HG03025 (cell line): ENCODE results near the gene TM4SF5.

Experiments
- ATAC-seq: cut with Tn5 transposase; IDR thresholded peaks from one replicate; pipeline ENCODE4 v1.9.1; 2021; ENCODE audit warnings: mild to moderate bottlenecking, moderate library complexity; ENCODE audit not compliant: unreplicated experiment, low FRiP score

The TM4SF5 gene

GRCh38 chr17:4744999-4745969, 26.4 kb upstream of the TM4SF5 start:
- ATAC-seq: no peak

DNA sequence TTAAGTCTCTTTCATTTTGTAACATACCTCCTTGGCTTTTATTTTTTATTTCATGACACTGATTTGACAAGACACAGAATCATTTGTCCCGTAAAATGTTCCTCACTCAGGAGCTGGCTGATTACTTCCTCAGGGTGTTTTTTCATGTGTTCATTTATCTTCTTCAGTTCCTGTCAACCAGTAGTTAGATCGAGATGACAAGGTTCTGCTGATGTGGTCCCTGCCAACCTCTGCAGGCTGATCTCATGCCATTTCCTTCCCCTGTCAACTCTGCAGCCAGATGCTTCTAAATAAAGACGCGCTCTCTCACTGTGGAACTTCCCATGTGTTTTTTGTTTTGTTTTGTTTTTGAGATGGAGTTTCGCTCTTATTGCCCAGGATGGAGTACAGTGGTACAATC, 23.8 kb upstream of the TM4SF5 start:
- ATAC-seq: no peak

GRCh38 chr17:4748686-4749085, 23.0 kb upstream of the TM4SF5 start:
- no peak for ATAC-seq

- no peak for ATAC-seq
These were observed 21.1 kb upstream of the TM4SF5 start for GRCh38 chr17:4750606-4751005.

DNA sequence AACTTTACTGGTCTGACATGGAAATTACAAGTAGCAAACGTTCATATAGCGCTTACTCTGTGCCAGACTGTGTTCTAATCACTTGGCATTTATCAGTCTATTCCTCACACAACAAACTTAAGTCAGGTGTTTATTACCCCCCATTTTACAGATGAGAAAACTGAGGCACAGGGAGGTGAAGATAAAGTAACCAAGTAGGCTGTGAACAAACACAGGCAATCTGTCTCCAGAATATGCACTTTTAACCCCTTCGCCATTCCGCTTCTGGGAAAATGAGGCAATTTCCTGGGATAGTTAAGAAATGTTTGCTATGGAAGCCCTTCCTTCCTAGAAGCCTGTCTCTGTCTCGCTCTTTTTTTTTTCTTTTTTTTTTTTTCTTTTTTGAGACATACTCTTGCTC, 19.8 kb upstream of the TM4SF5 start:
- no peak for ATAC-seq

DNA sequence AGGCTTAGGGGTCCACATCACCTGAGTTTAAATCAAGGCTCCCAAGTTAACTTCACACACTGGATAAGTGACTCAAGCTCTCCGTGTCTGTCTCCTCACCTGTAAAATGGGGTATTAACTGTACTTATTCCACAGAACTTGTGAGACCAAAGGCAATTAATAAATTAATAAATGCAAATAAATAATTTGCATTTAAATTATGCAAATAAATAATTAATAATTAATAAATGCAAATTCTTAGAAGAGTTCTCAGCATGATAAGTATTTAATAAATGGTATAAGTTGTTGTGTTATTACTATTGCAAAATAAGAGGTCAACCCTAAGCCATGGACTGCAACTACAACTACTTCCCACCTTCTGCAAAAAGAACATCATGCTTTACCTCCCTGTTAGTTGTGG, 18.3 kb upstream of the TM4SF5 start:
- no peak for ATAC-seq

GRCh38 chr17:4759776-4760236, 11.9 kb upstream of the TM4SF5 start:
- ATAC-seq: no peak

DNA sequence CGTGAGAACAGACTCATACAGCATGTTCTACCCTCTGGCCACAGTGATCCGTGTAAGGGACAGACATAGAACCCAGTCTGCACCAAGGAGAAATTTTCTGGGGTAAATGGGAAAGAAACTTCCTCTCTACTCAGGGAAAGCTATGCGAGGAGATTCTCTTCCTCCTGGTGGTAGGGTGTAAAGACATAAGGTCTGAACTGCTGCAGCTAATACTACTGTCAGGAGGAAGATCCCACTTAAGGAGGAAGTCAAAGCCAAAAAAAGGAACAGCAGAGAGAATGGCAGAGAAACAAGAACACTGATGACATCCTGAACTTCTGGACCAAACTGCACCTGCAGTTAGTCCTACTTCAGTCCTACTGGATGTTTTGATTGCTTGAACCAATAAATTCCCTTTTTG, 7.1 kb upstream of the TM4SF5 start:
- no peak for ATAC-seq

DNA sequence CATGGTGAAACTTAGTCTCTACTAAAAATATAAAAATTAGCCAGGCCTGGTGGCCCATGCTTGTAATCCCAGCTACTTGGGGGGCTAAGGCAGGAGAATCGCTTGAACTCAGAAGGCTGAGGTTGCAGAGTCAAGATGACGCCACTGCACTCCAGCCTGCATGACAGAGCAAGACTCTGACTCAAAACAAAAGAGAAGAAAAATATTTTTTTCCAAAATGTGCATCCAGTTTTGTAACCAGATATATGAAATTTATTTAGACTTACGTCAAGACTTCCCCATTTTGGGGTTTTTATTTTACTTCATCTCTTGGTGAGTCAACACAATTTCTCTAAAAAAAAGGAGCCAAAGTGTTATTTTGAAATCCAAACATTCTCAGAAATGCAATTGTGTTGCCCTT, 5.5 kb upstream of the TM4SF5 start:
- ATAC-seq: no peak

- ATAC-seq: no peak
These were observed 5.0 kb upstream of the TM4SF5 start for GRCh38 chr17:4766723-4767122.

DNA sequence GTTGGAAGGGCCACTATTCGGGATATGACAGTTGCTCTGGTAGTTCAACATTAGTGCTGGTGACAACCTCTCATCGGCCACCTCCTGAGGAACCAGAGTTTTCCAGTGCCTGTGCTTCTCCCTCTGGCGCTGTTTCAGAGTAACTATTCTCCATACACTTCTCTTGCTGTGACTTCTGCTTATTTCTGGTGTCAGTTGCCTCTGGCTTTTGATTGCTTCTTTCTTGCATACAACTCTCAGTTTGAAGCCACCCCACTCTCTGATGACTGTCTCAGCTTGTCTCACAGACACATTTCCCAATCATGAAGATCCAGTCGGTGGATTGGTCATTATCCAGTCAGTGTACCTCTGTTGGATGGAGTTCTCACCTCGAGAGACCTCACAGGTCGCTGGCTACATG, 3.4 kb upstream of the TM4SF5 start:
- ATAC-seq: no peak

GRCh38 chr17:4769628-4770027, 2.1 kb upstream of the TM4SF5 start:
- ATAC-seq: no peak

GRCh38 chr17:4772235-4772613, 538 bp downstream of the TM4SF5 start:
- ATAC-seq: no peak

DNA sequence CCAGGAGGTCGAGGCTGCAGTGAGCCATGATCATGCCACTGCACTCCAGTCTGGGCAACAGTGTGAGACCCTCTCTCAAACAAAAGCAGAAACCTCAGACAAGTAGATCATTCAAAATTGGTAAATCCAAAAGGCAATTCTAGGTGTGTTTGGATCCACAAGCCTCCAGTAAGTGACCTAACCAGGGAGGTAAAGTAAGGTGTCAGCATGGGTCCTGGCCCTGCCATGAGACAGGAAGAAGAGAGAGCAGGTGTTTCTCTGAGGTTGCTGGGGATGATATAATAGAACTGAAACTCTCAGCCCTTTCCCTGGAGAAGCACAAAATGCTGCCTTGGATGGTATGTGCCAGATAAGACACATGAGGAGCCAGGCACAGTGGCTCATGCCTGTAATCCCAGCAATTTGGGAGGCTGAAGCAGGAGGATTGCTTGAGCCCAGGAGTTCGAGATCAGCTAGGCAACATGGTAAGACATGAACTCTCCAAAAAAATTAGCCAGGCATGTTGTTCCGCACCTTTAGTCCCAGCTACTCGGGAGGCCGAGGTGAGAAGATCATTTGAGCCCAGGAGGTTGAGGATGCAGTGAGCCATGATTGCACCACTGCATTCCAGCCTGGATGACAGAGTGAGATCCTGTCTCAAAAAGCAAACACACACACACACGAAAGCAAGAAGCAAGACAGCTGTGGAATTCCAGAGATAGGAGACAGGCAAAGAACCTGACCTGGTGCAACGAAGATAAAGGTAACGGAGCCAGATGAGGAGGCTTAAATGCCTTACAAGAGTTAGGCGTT, 6.5 kb downstream of the TM4SF5 start:
- no peak for ATAC-seq

GRCh38 chr17:4780325-4780955, 8.8 kb downstream of the TM4SF5 start:
- no peak for ATAC-seq

DNA sequence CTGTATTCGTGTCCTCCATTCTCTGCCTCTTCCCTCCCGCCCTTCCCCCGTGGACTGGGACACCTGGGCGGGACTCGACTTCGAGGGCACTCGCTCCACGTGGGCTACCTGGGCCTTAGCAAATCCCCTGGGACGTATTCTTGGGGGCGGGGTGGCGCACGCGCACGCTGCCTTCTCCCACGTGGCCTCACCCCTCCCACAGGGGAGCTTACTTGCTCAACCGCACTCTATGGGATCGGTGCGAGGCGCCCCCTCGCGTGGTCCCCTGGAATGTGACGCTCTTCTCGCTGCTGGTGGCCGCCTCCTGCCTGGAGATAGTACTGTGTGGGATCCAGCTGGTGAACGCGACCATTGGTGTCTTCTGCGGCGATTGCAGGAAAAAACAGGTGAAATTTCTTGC, 11.0 kb downstream of the TM4SF5 start:
- ATAC-seq: no peak

- ATAC-seq: no peak
These were observed 13.8 kb downstream of the TM4SF5 start for GRCh38 chr17:4785311-4786105.

DNA sequence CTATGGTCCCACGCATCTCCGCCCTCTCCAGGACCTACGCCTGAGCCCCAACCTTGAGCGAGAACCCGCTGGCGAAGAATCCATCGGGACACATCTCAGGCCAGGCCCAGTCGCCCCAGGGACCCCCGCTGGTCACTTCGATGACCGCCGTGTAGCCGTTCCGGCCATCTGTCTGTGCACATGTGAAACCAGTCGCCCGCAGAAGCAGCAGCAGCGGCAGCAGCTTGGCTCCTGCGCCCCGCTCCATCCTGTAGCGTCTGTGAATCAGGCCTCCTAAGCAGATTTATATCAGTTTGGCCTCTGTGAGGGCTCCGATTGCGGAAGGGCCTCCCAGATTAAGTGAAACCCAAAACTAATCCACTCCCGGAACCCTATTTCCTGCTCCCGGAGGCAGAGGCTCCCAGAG, 14.4 kb downstream of the TM4SF5 start, which contains the start of gene VMO1:
TSS of gene VMO1 (minus strand) at position 259 of the 406 bp plus-strand sequence. CDS start at position 247, 12 bp downstream.
- ATAC-seq: no peak

DNA sequence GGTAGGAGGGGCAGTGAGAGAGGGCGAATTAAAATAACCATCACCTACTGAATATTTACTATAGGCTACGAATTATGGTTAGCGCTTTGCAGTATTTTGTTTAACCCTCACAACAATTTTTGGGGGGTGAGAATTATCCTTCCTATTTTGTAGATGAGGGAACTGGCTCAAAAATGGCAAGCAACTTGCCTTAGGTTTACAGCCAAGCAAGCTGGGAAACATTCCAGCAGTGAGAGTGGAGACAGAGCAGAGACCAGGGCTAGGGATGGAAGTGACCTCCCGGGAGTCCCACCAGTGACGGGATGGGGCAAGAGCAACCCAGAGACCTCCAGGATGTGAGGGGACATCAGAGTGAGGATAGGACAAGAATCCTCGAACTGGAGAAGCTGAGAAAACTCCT, 14.8 kb downstream of the TM4SF5 start:
- ATAC-seq: no peak

DNA sequence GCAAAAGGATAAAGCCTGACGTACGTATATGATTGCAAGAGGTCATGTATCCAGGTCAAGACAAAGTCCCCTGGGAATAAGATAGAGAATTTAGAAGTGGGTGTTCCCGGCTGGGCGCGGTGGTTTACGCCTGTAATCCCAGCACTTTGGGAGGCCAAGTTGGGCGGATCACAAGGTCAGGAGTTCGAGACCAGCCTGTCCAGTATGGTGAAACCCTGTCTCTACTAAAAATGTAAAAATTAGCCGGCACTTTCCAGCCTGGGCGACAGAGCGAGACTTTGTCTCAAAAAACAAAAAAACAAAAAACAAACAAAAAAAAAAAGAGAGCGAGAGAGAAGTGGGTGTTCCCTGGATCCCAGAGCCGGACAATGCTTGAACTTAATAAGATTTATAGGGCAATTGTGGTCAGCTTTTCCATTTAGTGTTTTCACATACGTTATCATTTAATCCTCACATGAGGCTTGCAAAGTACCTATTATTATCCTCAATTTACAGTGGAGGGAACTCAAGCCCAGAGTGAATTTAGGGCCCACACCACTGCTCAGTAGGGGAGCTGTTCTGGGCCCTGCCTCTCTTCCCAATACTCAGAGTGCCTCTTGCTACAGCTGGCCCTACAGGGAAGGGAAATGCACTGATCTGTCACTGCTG, 16.6 kb downstream of the TM4SF5 start:
- ATAC-seq: no peak
